Naive thymus-derived CD4-positive, alpha-beta T cell (primary cell): Measurements from ENCODE around the gene HHEX. TPM values are rescaled to one million over a fixed set of nuclear protein-coding genes. Genes with fewer than 3 reads are reported as not detected.

Source experiments
- ATAC-seq: fragments of 150-1000 bp; cut with Tn5 transposase; 2 replicates; pipeline ENCODE4 v1.10.0; 2021; ENCODE audit warnings: mild to moderate bottlenecking, moderate library complexity
- CTCF ChIA-PET: fragments of 350-600 bp; sonication (Branson Sonifier 250); formaldehyde crosslinking; loops from one replicate; lab custom pipeline; 2021; ENCODE audit warnings: antibody characterized with exemption; lab: Charles Lee
- POLR2A ChIA-PET: fragments of 350-600 bp; sonication (Branson Sonifier 250); formaldehyde crosslinking; loops from one replicate; lab custom pipeline; 2021; ENCODE audit warnings: antibody characterized with exemption, inconsistent platforms; lab: Charles Lee
- DNase-seq, 9 donors: peaks; one replicate each; pipeline versions ENCODE4 v3.0.0 to v3.0.0-alpha.2; 2020 to 2022; ENCODE audit warnings: mixed read lengths in 1 of 9
- H3K27ac ChIP-seq: one replicate; pipeline ENCODE4 v1.7.0; 2013; ENCODE audit warnings: mild to moderate bottlenecking, low read depth, low read length, moderate library complexity
- H3K27me3 ChIP-seq, 2 donors: one replicate each; pipeline ENCODE4 v1.7.0; 2013; ENCODE audit warnings: low read length in 2 of 2, mild to moderate bottlenecking in 2 of 2, moderate library complexity in 2 of 2; ENCODE audit not compliant: control insufficient read depth in 2 of 2, insufficient read depth in 2 of 2
- H3K36me3 ChIP-seq, 3 experiments: 1 replicate in 2 of 3; 2 replicates in 1 of 3; pipeline ENCODE4 v1.7.0; 2013; ENCODE audit warnings: low read length in 3 of 3, mild to moderate bottlenecking in 3 of 3, moderate library complexity in 1 of 3; ENCODE audit not compliant: insufficient read depth in 3 of 3, control insufficient read depth in 2 of 3
- H3K4me1 ChIP-seq, 2 donors: one replicate each; pipeline ENCODE4 v1.7.0; 2013; ENCODE audit warnings: low read length in 2 of 2, mild to moderate bottlenecking in 2 of 2, moderate library complexity in 1 of 2; ENCODE audit not compliant: control insufficient read depth in 2 of 2, insufficient read depth in 2 of 2
- H3K4me3 ChIP-seq: 2 replicates; pipeline ENCODE4 v1.7.0; 2013; ENCODE audit warnings: mild to moderate bottlenecking, low read length
- H3K9me3 ChIP-seq, 3 experiments: 1 replicate in 2 of 3; 2 replicates in 1 of 3; pipeline ENCODE4 v1.7.0; 2013; ENCODE audit warnings: low read length in 3 of 3; ENCODE audit not compliant: control insufficient read depth in 2 of 3
- H3K27ac Mint-ChIP-seq, 9 donors: one replicate each; pipeline ENCODE4 v1.8.0; 2020 to 2022; ENCODE audit warnings: mixed read lengths in 9 of 9, mild to moderate bottlenecking in 8 of 9, moderate library complexity in 5 of 9, inconsistent platforms in 2 of 9
- H3K27me3 Mint-ChIP-seq, 5 donors: one replicate each; pipeline ENCODE4 v1.8.0; 2021 to 2022; ENCODE audit warnings: mixed read lengths in 5 of 5, mild to moderate bottlenecking in 1 of 5
- H3K36me3 Mint-ChIP-seq, 5 donors: one replicate each; pipeline ENCODE4 v1.8.0; 2020 to 2022; ENCODE audit warnings: mixed read lengths in 5 of 5, mild to moderate bottlenecking in 3 of 5, inconsistent platforms in 1 of 5
- H3K4me1 Mint-ChIP-seq, 7 donors: one replicate each; pipeline ENCODE4 v1.8.0; 2020 to 2022; ENCODE audit warnings: mixed read lengths in 7 of 7, mild to moderate bottlenecking in 3 of 7, inconsistent platforms in 1 of 7
- H3K4me3 Mint-ChIP-seq, 10 donors: one replicate each; pipeline ENCODE4 v1.8.0; 2020 to 2022; ENCODE audit warnings: mild to moderate bottlenecking in 10 of 10, mixed read lengths in 10 of 10, moderate library complexity in 6 of 10, inconsistent platforms in 2 of 10
- H3K9me3 Mint-ChIP-seq, 11 donors: one replicate each; pipeline ENCODE4 v1.8.0; 2020 to 2022; ENCODE audit warnings: mixed read lengths in 11 of 11, mild to moderate bottlenecking in 4 of 11, inconsistent platforms in 1 of 11, moderate library complexity in 1 of 11
- intact Hi-C, 2 donors: fragments of 100-400 bp; cut with micrococcal nuclease; formaldehyde crosslinking; loops; one replicate each; pipeline ENCODE4 v1.15.1; 2023
- polyA plus RNA-seq, 2 donors: library from polyadenylated mRNA; unstranded; fragments of 300-500 nt; fragmentation: Illumina TruSeq; gene quantifications; one replicate each; pipeline ENCODE4 v1.2.3, GENCODE V29; 2021
- total RNA-seq, 6 experiments: library from RNA in 5 of 6; stranded (reverse) in 5 of 6; gene quantifications; 1 replicate in 5 of 6; 2 replicates in 1 of 6; pipeline ENCODE4 v1.2.3 and lab custom pipeline; 2021 to 2026

HHEX gene
- total and polyA plus RNA-seq, 7 experiments from 2014 or later, result 0.18 to 21.4 (median 0.27) TPM; not detected in 2

GRCh38 chr10:92727141-92727540 is 37.4 kb downstream of the HHEX start:
- Mint-ChIP-seq H3K27ac (no peak overlapping the region), H3K27me3 (peaks cover 0 to 13% (median 7%) of the 10 kb centered on the region in 5 donors), H3K9me3 (no peaks in the 10 kb centered on the region), H3K4me3 (no peak overlapping the region), H3K4me1 (no peaks in the 10 kb centered on the region), H3K36me3 (peaks cover 0 to 3% (median 0%) of the 10 kb centered on the region in 5 donors)
- no peaks in the 10 kb centered on the region for H3K27me3 ChIP-seq
- ATAC-seq (no peak), DNase-seq (no peak)
- no peaks in the 10 kb centered on the region for H3K36me3 ChIP-seq
- H3K9me3 ChIP-seq, result no peaks in the 10 kb centered on the region
- POLR2A ChIA-PET, result no interaction called here
- CTCF ChIA-PET, result no interaction called here
- intact Hi-C loops, result no loop called here
- H3K4me1 ChIP-seq, result no peaks in the 10 kb centered on the region
- no peak overlapping the region for H3K27ac ChIP-seq
- no peak overlapping the region for H3K4me3 ChIP-seq

DNA sequence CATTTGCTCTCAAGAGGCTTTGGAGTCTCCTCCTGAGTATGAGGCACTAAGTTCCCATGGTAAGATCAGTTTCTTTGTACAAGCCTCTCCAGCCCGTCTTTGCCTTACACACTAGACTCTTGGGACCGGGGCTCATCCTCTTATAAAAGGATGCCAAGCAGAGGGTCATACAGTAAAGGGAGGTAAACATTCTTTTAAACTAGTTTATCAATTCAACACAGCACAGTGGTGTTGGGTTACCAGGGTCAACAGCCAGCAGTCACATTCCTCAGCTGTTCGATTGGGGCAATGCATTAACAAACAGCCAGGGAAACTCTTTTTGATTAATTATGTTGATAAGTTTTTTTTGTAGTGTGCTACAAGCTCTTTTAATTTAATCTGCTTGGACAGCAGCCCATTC is 37.8 kb downstream of the HHEX start:
- no peak overlapping the region for H3K4me3 Mint-ChIP-seq
- peaks cover 0 to 13% (median 7%) of the 10 kb centered on the region in 5 donors for H3K27me3 Mint-ChIP-seq
- H3K36me3 ChIP-seq, result no peaks in the 10 kb centered on the region
- H3K27ac Mint-ChIP-seq, result no peak overlapping the region
- no peaks in the 10 kb centered on the region for H3K4me1 ChIP-seq
- intact Hi-C loops, result no loop called here
- H3K4me3 ChIP-seq, result no peak overlapping the region
- no peak overlapping the region for H3K27ac ChIP-seq
- H3K9me3 Mint-ChIP-seq, result no peaks in the 10 kb centered on the region
- DNase-seq (no peak), ATAC-seq (no peak)
- no peaks in the 10 kb centered on the region for H3K9me3 ChIP-seq
- no peaks in the 10 kb centered on the region for H3K27me3 ChIP-seq
- H3K36me3 Mint-ChIP-seq, result peaks cover 0 to 3% (median 0%) of the 10 kb centered on the region in 5 donors
- ChIA-PET POLR2A (no interaction called here), CTCF (no interaction called here)
- no peaks in the 10 kb centered on the region for H3K4me1 Mint-ChIP-seq

- Mint-ChIP-seq H3K9me3 (peaks cover 0 to 2% (median 0%) of the 10 kb centered on the region in 11 donors), H3K4me3 (no peak overlapping the region), H3K27me3 (peaks cover 0 to 17% (median 8%) of the 10 kb centered on the region in 5 donors), H3K27ac (no peak overlapping the region), H3K4me1 (no peaks in the 10 kb centered on the region), H3K36me3 (peaks cover 0 to 3% (median 0%) of the 10 kb centered on the region in 5 donors)
- CTCF ChIA-PET, result no interaction called here
- no peaks in the 10 kb centered on the region for H3K27me3 ChIP-seq
- H3K9me3 ChIP-seq, result no peaks in the 10 kb centered on the region
- no peaks in the 10 kb centered on the region for H3K36me3 ChIP-seq
- no peak for ATAC-seq
- H3K27ac ChIP-seq, result no peak overlapping the region
- POLR2A ChIA-PET, result no interaction called here
- intact Hi-C loops, result no loop called here
- H3K4me1 ChIP-seq, result no peaks in the 10 kb centered on the region
- no peak for DNase-seq
- no peak overlapping the region for H3K4me3 ChIP-seq
Measured at GRCh38 chr10:92729886-92730285, 40.1 kb downstream of the HHEX start.

DNA sequence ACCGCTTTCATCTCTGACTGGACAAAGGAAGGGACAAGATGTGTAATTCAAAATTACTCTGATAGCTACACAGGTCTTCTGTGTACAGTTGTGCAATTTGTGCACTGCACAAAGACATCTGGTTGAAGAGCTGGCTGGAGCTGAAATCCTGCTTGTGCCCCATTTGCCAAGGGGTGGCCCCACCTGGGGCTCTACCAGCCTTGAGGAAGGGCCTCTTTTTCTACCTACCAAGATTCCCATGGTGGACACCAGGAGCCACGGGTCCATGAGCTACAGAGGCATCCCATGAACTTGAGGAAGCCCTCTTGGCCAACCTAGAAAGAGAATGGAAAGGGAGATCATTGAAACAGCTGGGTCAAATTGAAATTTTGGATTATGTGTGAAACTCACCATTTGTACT is 43.2 kb downstream of the HHEX start:
- H3K27ac ChIP-seq, result no peak overlapping the region
- H3K4me3 Mint-ChIP-seq, result no peak overlapping the region
- no peaks in the 10 kb centered on the region for H3K27me3 ChIP-seq
- H3K4me1 ChIP-seq, result no peaks in the 10 kb centered on the region
- H3K36me3 ChIP-seq, result no peaks in the 10 kb centered on the region
- DNase-seq, result no peak
- H3K9me3 Mint-ChIP-seq, result peaks cover 0 to 2% (median 0%) of the 10 kb centered on the region in 11 donors
- ChIA-PET POLR2A (no interaction called here), CTCF (no interaction called here)
- no peak for ATAC-seq
- H3K9me3 ChIP-seq, result no peaks in the 10 kb centered on the region
- H3K27me3 Mint-ChIP-seq, result peaks cover 0 to 16% (median 8%) of the 10 kb centered on the region in 5 donors
- intact Hi-C loops, result no loop called here
- no peak overlapping the region for H3K27ac Mint-ChIP-seq
- no peaks in the 10 kb centered on the region for H3K4me1 Mint-ChIP-seq
- no peak overlapping the region for H3K4me3 ChIP-seq
- H3K36me3 Mint-ChIP-seq, result no peaks in the 10 kb centered on the region

DNA sequence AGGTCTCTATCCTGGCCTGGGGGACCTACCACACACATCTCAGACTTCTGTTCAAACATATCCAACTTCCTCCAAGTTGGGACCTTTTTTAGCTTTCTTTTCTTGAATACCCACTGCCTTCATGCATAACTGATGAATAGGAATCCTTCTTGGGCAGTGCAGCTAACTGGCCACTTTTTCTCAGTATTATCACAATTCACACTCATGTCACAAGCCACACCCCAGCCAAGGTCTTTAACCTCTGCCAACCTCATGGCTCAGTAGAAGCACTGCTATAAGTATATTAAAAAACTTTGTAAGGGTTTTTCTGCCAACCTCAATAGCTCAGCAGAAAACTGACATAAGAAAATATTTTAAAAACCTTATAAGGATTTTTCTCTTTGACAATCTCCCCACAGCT is 44.5 kb downstream of the HHEX start:
- H3K36me3 ChIP-seq, result no peaks in the 10 kb centered on the region
- Mint-ChIP-seq H3K9me3 (peaks cover 0 to 2% (median 0%) of the 10 kb centered on the region in 11 donors), H3K27me3 (peaks cover 4 to 20% (median 9%) of the 10 kb centered on the region in 5 donors), H3K4me3 (no peak overlapping the region), H3K36me3 (no peaks in the 10 kb centered on the region), H3K4me1 (no peaks in the 10 kb centered on the region), H3K27ac (no peak overlapping the region)
- H3K4me3 ChIP-seq, result no peak overlapping the region
- ChIA-PET POLR2A (no interaction called here), CTCF (no interaction called here)
- H3K9me3 ChIP-seq, result no peaks in the 10 kb centered on the region
- H3K27me3 ChIP-seq, result no peaks in the 10 kb centered on the region
- no peak for DNase-seq
- H3K4me1 ChIP-seq, result no peaks in the 10 kb centered on the region
- ATAC-seq, result no peak
- H3K27ac ChIP-seq, result no peak overlapping the region
- intact Hi-C loops, result no loop called here

DNA sequence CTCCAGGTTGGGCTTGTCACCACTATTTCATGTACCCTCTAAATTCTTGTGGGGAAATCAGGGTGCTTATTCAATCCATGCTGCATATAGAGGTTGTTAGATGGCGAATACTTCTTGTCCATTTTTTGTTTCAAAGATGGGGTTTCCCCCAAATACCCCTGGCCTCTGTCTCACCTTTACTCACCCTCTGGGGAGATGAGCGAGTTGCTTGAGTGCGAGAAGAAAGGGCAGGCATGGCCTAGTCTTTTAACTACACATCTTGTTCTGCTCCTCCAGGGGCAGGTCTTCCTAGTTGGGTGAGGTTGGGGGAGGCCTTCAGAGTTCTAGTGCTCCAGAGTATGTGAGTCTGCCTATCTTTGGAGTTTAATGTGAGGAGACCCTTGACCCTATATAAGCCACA is 46.2 kb downstream of the HHEX start:
- no peak overlapping the region for H3K27ac Mint-ChIP-seq

GRCh38 chr10:92737484-92737883 is 47.7 kb downstream of the HHEX start:
- no peaks in the 10 kb centered on the region for H3K4me1 ChIP-seq
- no peaks in the 10 kb centered on the region for H3K9me3 ChIP-seq
- Mint-ChIP-seq H3K4me3 (no peak overlapping the region), H3K9me3 (peaks cover 0 to 2% (median 0%) of the 10 kb centered on the region in 11 donors), H3K27ac (no peak overlapping the region), H3K4me1 (peaks cover 0 to 9% (median 0%) of the 10 kb centered on the region in 7 donors), H3K27me3 (peaks cover 5 to 24% (median 17%) of the 10 kb centered on the region in 5 donors), H3K36me3 (peaks cover 0 to 6% (median 0%) of the 10 kb centered on the region in 5 donors)
- no peak for ATAC-seq
- DNase-seq, result no peak
- H3K27ac ChIP-seq, result no peak overlapping the region
- intact Hi-C loops, result no loop called here
- POLR2A ChIA-PET, result no interaction called here
- H3K27me3 ChIP-seq, result no peaks in the 10 kb centered on the region
- no peak overlapping the region for H3K4me3 ChIP-seq
- CTCF ChIA-PET, result no interaction called here
- H3K36me3 ChIP-seq, result no peaks in the 10 kb centered on the region

More for the DNA sequence above, 46.2 kb downstream of the HHEX start:
- intact Hi-C loops, result no loop called here
- POLR2A ChIA-PET, result no interaction called here
- peaks cover 0 to 3% (median 0%) of the 10 kb centered on the region in 5 donors for H3K36me3 Mint-ChIP-seq
- no peak for ATAC-seq
- H3K4me1 Mint-ChIP-seq, result peaks cover 0 to 3% (median 0%) of the 10 kb centered on the region in 7 donors
- CTCF ChIA-PET, result no interaction called here
- Histone ChIP-seq H3K27me3 (no peaks in the 10 kb centered on the region), H3K27ac (no peak overlapping the region), H3K36me3 (no peaks in the 10 kb centered on the region), H3K9me3 (no peaks in the 10 kb centered on the region), H3K4me1 (no peaks in the 10 kb centered on the region), H3K4me3 (no peak overlapping the region)
- no peak overlapping the region for H3K4me3 Mint-ChIP-seq
- H3K9me3 Mint-ChIP-seq, result peaks cover 0 to 2% (median 0%) of the 10 kb centered on the region in 11 donors
- H3K27me3 Mint-ChIP-seq, result peaks cover 5 to 24% (median 17%) of the 10 kb centered on the region in 5 donors
- DNase-seq, result no peak
